Germinal center (tissue), 1 donor: ENCODE measurements around the gene MAPK1.
"Not testable (repeated sequence)": the region's sequence is repeated elsewhere in the genome, so short reads cannot be mapped to it uniquely, and the experiment has no call there.

Experiments used
- DNase-seq: peaks from one replicate; pipeline ENCODE4 v3.0.0; 2012; ENCODE audit warnings: mixed read lengths, low spot score

Gene MAPK1

DNA sequence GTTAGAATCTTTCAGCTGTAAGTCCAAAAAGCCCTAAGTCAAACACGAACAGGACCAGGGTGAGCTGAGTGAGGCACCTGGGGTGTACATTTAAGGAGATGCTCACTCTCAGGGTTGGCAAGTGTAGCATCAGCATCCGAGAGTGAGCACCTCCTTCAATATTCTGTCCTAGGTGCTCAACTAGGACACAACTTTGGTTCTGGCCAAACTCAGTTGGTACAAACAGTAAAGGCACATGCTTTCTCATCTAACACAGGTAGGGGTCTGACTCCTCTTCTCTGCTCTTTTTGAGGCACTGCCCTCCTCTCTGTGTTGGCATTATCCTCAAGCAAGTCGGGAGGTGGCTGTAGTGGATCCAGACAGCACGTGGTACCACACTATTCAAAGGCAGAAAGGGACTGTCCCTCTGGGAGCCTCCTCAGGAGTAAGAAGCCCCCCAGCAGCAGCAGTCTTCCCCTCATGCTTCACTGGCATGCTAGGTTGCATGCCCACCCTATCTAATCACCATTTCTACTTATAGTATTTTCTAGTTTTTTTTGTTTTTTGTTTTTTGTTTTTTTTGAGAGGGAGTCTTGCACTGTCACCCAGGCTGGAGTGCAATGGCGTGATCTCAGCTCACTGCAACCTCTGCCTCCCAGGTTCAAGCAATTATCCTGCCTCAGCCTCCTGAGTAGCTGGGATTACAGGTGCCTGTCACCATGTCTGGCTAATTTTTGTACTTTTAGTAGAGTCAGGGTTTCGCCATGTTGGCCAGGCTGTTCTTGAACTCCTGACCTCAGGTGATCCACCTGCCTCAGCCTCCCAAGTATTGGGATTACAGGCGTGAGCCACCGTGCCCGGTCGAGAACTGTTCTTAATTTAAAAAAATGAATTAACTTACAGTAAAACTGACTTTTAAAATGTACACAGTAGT, 14.7 kb upstream of the MAPK1 start:
- DNase-seq: no peak

DNA sequence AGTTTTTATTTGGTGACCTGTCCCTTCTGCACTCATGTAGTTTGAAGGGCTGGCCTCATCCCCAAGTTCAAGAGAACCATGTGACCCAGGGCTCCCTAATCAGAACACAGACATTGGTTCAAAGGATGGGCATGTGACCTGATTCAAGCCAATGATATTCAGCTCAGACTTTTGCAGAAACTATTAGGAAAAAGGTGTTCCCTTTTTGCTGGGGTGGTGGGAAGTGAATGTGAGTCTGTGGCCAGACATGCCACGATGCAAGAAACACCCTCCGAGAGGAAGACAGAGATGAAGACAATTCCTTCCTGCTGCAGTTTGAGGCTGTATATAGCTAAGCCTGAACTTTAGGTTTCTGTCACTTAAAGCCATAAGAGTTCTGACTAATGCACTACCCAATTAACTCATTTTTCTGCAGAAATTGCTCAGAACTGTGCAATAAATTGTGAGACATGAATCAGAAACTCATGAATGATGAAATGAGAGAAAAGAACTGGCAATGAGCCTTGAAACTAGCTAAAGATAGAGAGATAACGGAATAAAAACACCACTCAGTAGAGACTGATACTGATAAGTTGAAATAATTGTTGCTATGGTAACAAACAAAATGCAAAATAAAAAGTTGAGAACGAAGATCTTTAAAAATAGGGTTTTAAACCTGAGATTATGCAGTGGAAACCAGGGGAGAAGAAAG, 9.2 kb upstream of the MAPK1 start:
- DNase-seq: no peak

DNA sequence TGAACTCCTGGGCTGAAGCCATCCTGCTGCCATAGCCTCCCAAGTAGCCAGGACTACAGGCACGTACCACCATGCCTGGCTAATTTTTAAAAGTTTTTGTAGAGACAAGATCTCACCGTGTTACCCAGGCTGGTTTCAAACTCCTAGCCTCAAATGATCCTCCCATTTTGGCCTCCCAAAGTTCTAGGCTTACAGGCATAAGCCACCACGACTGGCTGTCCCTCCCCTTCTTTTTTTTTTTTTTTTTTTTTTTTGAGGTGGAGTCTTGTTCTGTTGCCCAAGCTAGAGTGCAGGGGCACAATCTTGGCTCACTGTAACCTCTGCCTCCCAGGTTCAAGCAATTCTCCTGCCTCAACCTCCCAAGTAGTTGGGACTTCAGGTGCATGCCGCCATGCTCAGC, 7.5 kb upstream of the MAPK1 start:
- DNase-seq: not testable (repeated sequence)

DNA sequence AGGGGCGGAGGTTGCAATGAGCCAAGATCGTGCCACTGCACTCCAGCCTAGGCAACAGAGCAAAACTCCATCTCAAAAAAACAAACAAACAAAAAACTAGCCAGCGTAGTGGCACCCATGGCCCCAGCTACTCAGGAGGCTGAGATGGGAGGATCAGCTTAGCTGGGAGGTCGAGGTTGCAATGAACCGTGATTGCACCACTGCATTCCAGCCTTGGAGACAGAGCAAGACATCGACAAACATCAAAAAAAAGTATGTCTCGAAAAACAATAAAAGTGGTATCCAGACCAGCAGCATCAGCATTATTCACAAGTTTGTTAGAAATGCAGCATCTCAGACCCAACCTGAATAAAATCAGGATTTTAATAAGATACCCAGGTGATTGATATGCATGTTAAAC, 6.2 kb upstream of the MAPK1 start:
- DNase-seq: no peak

DNA sequence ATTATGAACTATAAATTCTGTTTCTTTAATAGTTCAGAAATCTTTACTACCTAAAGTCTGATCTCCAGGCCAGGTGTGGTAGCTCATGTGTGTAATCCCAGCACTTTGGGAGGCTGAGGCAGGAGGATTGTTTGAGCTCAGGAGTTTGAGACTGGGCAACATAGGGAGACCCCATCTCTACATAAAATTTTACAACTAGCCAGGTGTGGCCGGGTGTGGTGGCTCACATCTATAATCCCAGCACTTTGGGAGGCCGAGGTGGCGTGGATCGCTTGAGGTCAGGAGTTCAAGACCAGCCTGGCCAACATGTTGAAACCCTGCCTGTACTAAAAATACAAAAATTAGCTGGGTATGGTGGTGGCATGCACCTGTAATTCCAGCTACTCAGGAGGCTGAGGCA, 5.3 kb upstream of the MAPK1 start:
- DNase-seq: not testable (repeated sequence)

DNA sequence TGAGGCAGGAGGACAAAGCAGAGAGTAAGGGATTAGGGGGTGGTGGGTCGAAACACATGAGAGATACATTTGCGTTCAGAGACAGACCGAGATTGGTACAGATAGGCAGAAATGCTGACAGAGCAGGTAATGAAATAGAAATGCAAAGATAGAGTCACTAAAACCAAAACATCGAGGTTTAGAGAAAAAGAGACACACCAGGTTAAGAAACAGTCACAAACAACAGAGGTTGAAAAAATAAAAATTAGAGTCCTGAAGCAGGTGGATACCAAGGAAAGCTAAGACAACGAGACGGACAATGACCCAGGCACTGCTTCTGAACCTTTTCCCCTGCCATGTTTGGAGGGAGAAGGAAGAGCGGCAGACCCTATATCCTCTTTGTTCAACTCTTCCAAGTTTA, 1.2 kb upstream of the MAPK1 start:
- DNase-seq: no peak

DNA sequence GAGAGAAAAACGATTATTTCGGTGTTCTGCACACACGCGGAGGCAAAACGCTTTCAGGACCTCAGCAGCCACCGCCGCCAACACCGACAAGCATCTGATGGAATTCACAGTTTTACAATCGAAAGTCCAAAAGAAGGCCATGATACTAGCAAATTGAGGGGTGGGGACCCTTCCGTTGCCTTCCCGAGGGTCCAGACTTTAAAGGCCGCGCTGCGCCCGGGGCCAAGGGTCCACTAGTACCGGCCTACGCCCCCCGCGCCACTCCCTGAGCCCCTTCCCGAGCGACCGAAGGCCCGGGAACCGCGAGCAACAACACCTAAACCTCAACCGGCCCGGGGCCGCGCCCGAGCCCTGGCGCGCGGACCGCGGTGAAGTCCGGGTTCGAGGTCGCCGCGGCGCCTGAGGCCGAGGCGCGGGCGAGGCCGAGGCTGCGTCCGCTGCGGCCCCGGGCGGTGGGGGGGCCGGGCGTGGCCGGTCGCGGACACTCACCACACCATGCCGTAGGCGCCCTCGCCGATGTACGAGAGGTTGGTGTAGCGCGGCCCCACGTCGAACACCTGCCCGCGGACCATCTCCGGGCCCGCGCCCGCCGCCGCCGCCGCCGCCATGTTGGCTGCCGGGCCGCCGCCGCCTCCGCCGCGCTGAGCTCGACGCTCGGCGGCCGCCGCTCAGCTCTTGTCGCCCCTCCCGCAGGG, 465 bp downstream of the MAPK1 start:
- DNase-seq: peak; percentile 12

DNA sequence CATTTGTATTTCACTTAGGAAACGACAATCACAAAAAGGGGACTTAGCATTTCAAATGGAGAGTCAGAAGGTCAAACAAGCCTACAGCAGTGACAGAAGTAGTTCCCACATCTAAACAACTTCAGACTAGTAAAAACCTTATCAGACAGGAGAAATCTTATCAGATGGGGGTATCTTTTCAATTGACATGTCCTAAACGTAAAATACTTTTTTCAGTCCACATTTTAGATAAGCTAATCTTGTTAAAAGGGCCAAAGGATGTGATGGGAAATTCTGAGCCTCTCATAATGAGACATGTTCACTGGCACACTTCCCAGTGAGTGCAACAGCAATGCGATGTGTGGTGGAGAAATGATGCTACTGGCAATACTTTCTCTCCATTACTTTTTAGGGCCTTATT, 2.4 kb downstream of the MAPK1 start:
- DNase-seq: no peak

DNA sequence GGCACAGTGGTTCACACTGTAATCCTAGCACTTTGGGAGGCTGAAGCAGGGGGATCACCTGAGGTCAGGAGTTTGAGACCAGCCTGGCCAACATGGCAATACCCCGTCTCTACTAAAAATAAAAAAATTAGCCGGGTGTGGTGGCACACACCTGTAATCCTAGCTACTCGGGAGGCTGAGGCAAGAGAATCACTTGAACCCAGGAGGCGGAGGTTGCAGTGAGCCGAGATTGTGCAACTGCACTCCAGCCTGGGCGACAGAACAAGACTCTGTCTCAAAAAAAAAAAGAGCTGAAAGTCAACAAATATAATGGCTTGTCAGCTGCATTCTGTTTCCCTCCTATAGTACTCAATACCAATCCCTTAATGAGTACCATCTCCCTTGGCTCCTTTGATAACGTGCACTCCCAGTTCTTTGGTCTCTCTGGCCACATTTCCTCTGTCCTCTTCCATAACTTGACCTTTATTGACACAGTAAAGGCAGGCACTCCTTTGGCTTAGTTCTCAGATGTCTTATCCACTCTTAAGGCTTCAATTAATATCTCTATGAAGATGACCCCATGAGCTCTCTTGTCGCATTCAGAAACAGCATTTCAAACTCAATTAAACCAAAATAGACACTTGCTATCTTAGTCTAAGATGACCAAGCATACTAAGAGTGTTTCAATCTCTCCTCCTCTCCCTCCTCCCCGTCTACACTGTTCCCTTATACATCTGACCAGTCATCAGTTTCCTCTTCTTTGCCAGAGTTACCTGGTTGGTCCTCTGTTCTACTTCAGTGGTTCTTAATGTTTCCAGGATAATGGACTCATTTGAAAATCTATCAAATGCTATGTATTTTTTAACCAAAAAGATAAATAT, 4.8 kb downstream of the MAPK1 start:
- DNase-seq: no peak

DNA sequence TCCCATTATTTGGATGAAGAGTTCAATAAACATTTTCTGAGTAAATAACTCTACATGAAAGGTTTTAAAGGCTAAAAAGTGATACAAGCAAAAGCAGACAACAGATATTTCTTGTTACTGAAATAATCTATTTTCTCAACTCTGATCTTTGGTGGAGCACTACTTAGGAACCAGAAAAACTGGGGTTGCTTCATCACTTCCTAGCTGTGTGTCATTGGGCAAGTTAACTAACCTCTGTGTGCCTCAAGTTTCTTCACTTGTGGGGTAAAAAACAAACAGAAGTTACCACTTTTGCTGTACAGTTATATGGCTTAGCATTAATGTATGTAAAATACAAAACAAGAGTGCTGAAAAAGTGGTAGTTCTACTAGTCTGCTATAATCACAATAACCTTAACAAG, 5.6 kb downstream of the MAPK1 start:
- DNase-seq: no peak

DNA sequence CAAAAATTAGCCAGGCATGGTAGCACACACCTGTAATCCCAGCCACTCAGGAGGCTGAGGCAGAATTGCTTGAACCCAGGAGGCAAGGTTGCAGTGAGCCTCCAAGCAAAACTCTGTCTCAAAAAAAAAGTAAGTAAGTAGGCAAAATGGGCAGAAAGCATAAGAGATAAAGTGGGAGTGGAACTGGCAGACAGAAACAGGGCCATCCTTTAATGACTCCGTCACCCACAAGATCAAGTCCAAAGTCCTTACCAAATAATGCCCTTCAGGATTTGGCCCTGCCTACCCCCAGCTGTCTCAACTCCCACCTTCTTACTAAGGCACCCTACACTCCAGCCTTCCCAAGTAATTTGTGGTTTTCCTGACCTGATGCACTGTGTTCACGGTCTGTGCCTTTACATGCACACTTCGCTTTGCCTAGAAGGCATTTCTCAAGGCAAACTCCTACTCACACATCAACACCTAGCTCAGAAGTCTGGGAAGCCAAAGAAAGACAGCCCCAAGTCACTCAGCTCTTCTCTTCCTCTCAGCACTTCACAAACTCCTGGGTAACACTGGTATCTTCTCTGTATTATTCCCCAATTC, 6.1 kb downstream of the MAPK1 start:
- DNase-seq: no peak

DNA sequence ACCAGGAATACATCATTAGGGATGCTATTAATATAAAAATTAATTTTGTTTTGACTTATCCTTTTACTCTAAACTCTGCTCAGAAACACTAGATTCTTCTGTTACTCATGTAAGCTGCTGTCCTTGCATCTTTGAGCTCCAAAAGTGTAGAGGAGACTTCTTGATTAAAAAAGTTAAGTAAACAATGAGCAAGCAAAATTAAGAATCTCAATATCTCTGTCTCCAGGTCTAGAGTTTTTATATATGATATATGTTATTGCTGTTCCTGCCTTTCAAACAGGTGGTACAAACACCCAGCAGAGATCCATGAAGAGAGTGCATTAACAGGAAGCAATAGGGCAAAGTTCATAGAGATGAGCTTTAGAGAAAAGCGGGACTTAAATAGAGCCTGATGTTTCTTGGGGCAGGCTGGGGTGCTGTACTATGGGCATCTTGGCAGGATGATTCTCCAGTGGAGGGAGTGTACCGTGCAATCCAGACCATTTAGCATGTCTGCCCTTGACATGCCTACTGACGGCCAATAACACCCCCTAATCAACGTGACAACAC, 6.9 kb downstream of the MAPK1 start:
- DNase-seq: no peak

DNA sequence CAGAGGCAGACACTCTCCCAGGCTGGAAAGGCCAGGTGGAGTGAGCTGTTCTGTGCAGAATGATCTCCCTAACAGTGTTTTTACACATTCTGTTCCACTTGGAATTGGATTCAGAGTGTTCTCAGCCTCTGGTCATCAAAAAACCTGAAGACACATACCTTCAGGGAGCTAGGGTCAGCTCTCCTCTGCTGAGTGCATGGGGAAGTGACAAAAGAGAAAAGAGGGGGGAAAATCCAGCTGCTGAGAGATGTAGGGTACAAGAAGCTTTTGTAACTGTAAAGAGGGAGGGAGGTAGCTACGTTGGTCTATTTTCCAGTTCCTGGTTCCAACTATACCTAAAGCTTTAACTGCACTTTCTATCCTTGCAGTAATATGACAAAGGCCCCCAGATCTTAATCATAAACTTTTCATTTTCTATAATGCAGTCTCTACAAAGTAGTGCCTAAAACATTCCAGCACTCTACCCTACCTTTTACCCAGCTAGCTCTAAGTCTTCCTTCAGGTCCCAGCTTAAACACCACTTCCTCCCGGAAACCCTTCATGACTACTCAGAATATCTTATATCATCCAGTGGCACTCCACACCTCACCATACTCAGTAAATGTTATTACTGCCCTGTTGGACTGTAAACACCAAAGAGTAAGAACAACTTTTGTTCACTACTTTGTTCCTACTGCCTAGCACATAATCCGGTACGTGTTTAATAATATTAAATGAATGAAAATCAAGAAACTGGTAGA, 9.2 kb downstream of the MAPK1 start:
- no peak for DNase-seq

DNA sequence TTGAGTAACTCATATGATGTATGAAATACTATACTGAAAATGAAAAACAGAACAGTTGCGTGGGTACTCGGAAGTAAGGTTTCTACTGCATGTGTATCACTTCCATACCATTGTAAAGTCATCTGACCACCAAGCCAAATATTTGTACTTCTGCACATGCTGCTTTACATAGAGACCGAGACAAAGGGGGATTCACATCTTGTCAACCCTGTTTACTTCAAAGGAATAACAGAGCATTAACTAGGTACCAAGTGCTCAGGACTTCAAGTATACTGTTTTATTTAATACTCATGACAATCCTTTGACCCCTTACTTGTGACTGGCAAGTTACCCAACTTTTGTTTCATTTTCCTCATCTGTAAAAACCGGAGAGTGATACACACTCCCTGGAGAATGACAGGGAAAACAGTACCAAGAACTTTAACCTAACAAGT, 9.9 kb downstream of the MAPK1 start:
- peak; percentile 17 for DNase-seq

DNA sequence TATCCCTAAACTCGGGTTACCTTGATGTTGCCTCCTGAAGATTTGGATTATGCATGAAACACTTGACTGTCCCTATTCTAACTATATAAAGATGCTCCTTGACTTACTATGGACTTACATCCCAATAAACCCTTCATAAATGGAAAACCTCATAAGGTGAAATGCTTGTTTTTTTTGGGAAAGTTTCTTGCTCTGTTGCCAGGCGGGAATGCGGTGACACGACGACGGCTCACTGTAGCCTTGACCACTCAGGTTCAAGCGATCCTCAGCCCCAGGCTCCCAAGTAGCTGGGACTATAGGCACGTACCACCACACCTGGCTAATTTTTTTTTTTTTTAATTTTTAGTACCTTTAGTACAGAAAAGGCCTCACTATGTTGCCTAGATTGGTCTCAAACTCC, 10.6 kb downstream of the MAPK1 start:
- DNase-seq: no peak

DNA sequence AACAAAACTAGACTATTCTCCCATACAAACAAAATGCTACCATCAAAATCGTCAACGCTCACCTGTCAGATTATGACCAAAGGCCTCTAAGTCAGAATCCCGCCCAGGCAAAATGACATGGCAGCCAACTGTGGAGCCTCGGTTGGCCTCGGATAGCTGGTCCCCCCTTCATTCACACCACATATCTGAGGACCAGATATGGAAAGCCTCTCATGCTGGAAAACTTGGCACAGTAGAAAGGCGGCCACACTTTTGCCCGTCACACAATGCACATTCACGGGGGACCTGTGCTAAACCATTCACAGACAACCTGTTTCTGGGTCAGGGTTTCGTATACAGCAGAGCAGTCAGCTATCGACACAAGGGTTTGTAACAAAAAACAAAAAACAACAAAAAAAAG, 11.2 kb downstream of the MAPK1 start:
- DNase-seq: no peak

DNA sequence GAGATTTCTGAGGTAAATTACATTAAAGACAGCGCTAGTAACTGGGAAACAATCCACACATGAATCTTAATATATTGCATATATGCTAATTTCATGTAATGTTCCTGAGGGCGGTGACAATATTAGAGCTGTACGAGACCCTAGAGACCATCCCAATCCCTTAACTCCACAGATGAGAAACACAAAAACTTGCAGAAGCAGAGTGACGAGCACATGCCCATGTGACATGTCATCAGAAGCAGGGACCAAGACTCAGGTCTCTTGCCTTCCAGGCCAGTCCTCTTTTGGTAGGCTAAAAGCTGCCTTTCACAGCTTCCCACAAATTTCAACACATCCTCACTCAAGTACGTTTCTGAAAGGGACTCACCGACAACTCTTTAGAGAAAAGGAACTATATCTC, 11.8 kb downstream of the MAPK1 start:
- no peak for DNase-seq

DNA sequence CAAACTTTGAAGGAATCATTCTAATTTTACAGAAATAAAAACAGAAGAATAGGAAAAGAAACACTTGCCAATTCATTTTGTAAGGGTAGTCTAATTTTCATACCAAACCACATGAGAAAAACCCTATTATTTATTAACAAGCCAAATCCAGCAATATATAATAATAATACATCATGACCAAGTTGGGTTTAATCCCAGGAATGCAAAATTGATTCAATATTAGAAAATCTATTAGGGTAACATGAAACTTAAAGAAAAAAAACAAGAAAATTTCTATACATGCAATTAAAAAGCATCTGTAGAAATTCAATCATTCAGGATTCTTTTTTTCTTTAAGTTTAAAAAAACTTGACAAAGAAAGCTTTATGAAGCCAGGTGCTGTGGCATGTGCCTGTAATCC, 16.8 kb downstream of the MAPK1 start:
- DNase-seq: no peak

DNA sequence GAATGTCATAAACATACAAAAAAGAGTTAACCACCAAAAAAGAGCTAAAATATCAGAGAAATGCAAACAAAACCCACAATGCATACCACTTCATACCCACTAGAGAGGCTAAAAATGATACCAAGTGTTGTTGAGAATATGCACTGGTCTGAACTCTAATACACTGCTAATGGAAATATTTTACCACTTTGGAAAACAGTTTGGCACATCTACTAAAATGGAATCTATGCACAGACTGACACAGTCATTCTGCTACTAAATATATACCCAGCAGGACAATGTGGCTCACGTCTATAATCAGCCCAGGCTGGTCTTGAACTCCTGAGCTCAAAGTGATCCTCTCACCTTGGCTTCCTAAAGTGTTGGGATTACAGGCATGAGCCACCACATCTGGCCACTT, 18.0 kb downstream of the MAPK1 start:
- no peak for DNase-seq

DNA sequence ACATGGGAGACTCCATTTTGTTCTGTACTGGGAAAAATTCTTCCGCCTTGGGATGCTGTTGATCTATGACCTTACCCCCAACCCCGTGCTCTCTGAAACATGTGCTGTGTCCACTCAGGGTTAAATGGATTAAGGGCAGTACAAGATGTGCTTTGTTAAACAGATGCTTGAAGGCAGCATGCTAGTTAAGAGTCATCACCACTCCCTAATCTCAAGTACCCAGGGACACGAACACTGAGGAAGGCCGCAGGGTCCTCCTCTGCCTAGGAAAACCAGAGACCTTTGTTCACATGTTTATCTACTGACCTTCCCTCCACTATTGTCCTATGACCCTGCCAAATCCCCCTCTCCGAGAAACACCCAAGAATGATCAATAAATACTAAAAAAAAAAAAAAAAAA, 19.4 kb downstream of the MAPK1 start:
- DNase-seq: not testable (repeated sequence)
